Neural cell (in vitro differentiated cells): ENCODE data around the gene ACTG2.

Experiments used
- CTCF ChIP-seq: fragments of 450-650 bp; IDR thresholded peaks from 2 replicates; pipeline ENCODE4 v1.5.1; 2014; ENCODE audit warnings: antibody characterized with exemption, mild to moderate bottlenecking, moderate library complexity; ENCODE audit not compliant: poor library complexity, severe bottlenecking
- EZH2 ChIP-seq: fragments of 200-600, 300-800 bp; shearing (Covaris generic), sonication (generic); IDR thresholded peaks from 2 replicates; pipeline ENCODE4 v1.6.1; 2014; ENCODE audit warnings: antibody characterized with exemption, low read length, borderline replicate concordance, mild to moderate bottlenecking; ENCODE audit not compliant: insufficient read depth, poor library complexity, severe bottlenecking
- POLR2AphosphoS5 ChIP-seq: IDR thresholded peaks from 2 replicates; pipeline ENCODE4 v1.6.1; 2012
- RAD21 ChIP-seq: fragments of 450-650 bp; conservative IDR thresholded peaks from 2 replicates; pipeline ENCODE4 v1.6.1; 2014; ENCODE audit warnings: antibody characterized with exemption, mild to moderate bottlenecking, moderate library complexity

- TF ChIP-seq CTCF (no peak), POLR2AphosphoS5 (no peak), RAD21 (no peak), EZH2 (no peak)
Observed at GRCh38 chr2:73937103-73937885, 44.5 kb downstream of the ACTG2 start.
